CD4-positive, alpha-beta memory T cell (primary cell): ENCODE results near the gene CAMK4. TPM values are rescaled to one million over a fixed set of nuclear protein-coding genes. Genes with fewer than 3 reads are reported as not detected.

Experiments used
- CTCF ChIA-PET: fragments of 350-600 bp; sonication (Branson Sonifier 250); formaldehyde crosslinking; loops from one replicate; lab custom pipeline; 2021; ENCODE audit warnings: inconsistent platforms; ENCODE audit not compliant: partially characterized antibody; lab: Charles Lee
- POLR2A ChIA-PET: fragments of 350-600 bp; sonication (Branson Sonifier 250); formaldehyde crosslinking; loops from one replicate; lab custom pipeline; 2021; ENCODE audit not compliant: partially characterized antibody; lab: Charles Lee
- DNase-seq, 5 donors: peaks; one replicate each; pipeline versions ENCODE4 v3.0.0 to v3.0.0-alpha.2; 2020 to 2022; ENCODE audit warnings: mixed read lengths in 1 of 5
- H3K27ac ChIP-seq: one replicate; pipeline ENCODE4 v1.7.0; 2013; ENCODE audit warnings: low read depth, low read length
- H3K27me3 ChIP-seq: 2 replicates; pipeline ENCODE4 v1.7.0; 2013; ENCODE audit warnings: mild to moderate bottlenecking, low read length, moderate library complexity; ENCODE audit not compliant: insufficient read depth
- H3K36me3 ChIP-seq: 2 replicates; pipeline ENCODE4 v1.7.0; 2013; ENCODE audit warnings: mild to moderate bottlenecking, low read length, moderate library complexity; ENCODE audit not compliant: insufficient read depth
- H3K4me1 ChIP-seq: 2 replicates; pipeline ENCODE4 v1.7.0; 2013; ENCODE audit warnings: mild to moderate bottlenecking, low read length, moderate library complexity; ENCODE audit not compliant: insufficient read depth
- H3K4me3 ChIP-seq, 2 donors: one replicate each; pipeline ENCODE4 v1.7.0; 2013; ENCODE audit warnings: low read length in 2 of 2, mild to moderate bottlenecking in 1 of 2
- H3K9me3 ChIP-seq, 2 donors: one replicate each; pipeline ENCODE4 v1.7.0; 2013; ENCODE audit warnings: low read length in 2 of 2, control low read depth in 1 of 2; ENCODE audit not compliant: control insufficient read depth in 1 of 2
- H3K27ac Mint-ChIP-seq, 7 donors: one replicate each; pipeline ENCODE4 v1.8.0; 2020 to 2021; ENCODE audit warnings: mixed read lengths in 7 of 7, mild to moderate bottlenecking in 6 of 7, inconsistent platforms in 3 of 7, moderate library complexity in 3 of 7
- H3K27me3 Mint-ChIP-seq, 2 donors: one replicate each; pipeline ENCODE4 v1.8.0; 2020 to 2021; ENCODE audit warnings: mixed read lengths in 2 of 2
- H3K36me3 Mint-ChIP-seq, 2 donors: one replicate each; pipeline ENCODE4 v1.8.0; 2020 to 2021; ENCODE audit warnings: mixed read lengths in 2 of 2, inconsistent platforms in 1 of 2, mild to moderate bottlenecking in 1 of 2
- H3K4me1 Mint-ChIP-seq, 4 donors: one replicate each; pipeline ENCODE4 v1.8.0; 2020 to 2021; ENCODE audit warnings: mixed read lengths in 4 of 4, mild to moderate bottlenecking in 1 of 4
- H3K4me3 Mint-ChIP-seq, 8 donors: one replicate each; pipeline ENCODE4 v1.8.0; 2020 to 2021; ENCODE audit warnings: mixed read lengths in 8 of 8, mild to moderate bottlenecking in 7 of 8, moderate library complexity in 6 of 8, inconsistent platforms in 3 of 8
- H3K9me3 Mint-ChIP-seq, 8 donors: one replicate each; pipeline ENCODE4 v1.8.0; 2020 to 2021; ENCODE audit warnings: mixed read lengths in 8 of 8, mild to moderate bottlenecking in 5 of 8, inconsistent platforms in 3 of 8, moderate library complexity in 1 of 8
- intact Hi-C: fragments of 100-400 bp; cut with micrococcal nuclease; formaldehyde crosslinking; loops from one replicate; pipeline ENCODE4 v1.15.1; 2023
- polyA plus RNA-seq, 2 donors: library from polyadenylated mRNA; unstranded; fragments of 300-500 nt; fragmentation: Illumina TruSeq; gene quantifications; one replicate each; pipeline ENCODE4 v1.2.3, GENCODE V29; 2021
- total RNA-seq, 2 experiments: library from RNA; stranded (reverse); gene quantifications; one replicate each; pipeline ENCODE4 v1.2.3, GENCODE V29; 2021

Gene CAMK4
- total and polyA plus RNA-seq, 4 experiments from 2014 or later, result 84.3 to 257 (median 165) TPM

DNA sequence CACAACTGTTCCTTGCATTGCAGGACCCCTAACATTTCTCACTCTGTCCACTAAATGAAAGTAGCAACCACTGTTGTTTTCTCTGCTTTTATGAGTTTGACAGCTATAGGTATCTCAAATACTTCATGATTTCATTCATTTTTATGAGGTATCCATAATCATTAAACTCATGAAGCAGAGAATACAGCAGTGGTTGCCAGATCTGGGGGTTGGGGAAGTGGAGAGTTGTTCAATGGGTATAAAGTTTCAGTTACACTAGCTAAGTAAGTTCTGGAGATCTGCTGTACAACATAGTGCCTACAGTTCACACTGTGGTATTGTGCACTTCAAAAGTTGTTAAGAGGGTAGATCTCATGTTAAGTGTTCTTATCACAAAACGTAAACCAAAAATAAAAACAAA is 23.4 kb upstream of the CAMK4 start:
- H3K4me3 Mint-ChIP-seq, result no peak overlapping the region
- peaks cover 5 to 11% (median 6%) of the 10 kb centered on the region in 4 donors for H3K4me1 Mint-ChIP-seq
- H3K27ac Mint-ChIP-seq, result no peak overlapping the region
- Histone ChIP-seq H3K4me3 (no peak overlapping the region), H3K27ac (no peak overlapping the region), H3K27me3 (no peaks in the 10 kb centered on the region), H3K36me3 (no peaks in the 10 kb centered on the region), H3K9me3 (no peaks in the 10 kb centered on the region), H3K4me1 (no peaks in the 10 kb centered on the region)
- ChIA-PET CTCF (no interaction called here), POLR2A (interaction anchor here (1.1 to 1.4 kb wide), 2 partner anchors 23 to 24 kb away, joined by 3 to 5 read pairs; no protein-coding TSS in a partner anchor)
- intact Hi-C loops, result no loop called here
- no peak for DNase-seq
- no peaks in the 10 kb centered on the region for H3K36me3 Mint-ChIP-seq
- no peaks in the 10 kb centered on the region for H3K9me3 Mint-ChIP-seq
- peaks cover 0 to 6% of the 10 kb centered on the region in 2 donors for H3K27me3 Mint-ChIP-seq

GRCh38 chr5:111201705-111202104 is 22.5 kb upstream of the CAMK4 start:
- no peaks in the 10 kb centered on the region for H3K9me3 ChIP-seq
- H3K36me3 ChIP-seq, result no peaks in the 10 kb centered on the region
- Mint-ChIP-seq H3K9me3 (no peaks in the 10 kb centered on the region), H3K4me3 (peak overlapping the region in 2 of 8 donors; percentile 16 to 17), H3K36me3 (no peaks in the 10 kb centered on the region), H3K4me1 (peaks cover 5 to 11% (median 7%) of the 10 kb centered on the region in 4 donors), H3K27me3 (peaks cover 0 to 3% of the 10 kb centered on the region in 2 donors), H3K27ac (peak overlapping the region in 1 of 7 donors; percentile 39)
- intact Hi-C loops, result no loop called here
- ChIA-PET POLR2A (interaction anchor here (1.1 to 1.4 kb wide), 2 partner anchors 22 to 23 kb away, joined by 3 to 5 read pairs; no protein-coding TSS in a partner anchor), CTCF (interaction anchor here (1.1 kb wide), 1 partner anchor 13 kb away, joined by 3 read pairs; no protein-coding TSS in a partner anchor)
- no peak for DNase-seq
- no peak overlapping the region for H3K4me3 ChIP-seq
- H3K4me1 ChIP-seq, result no peaks in the 10 kb centered on the region
- no peaks in the 10 kb centered on the region for H3K27me3 ChIP-seq
- no peak overlapping the region for H3K27ac ChIP-seq

- peaks cover 18% of the 10 kb centered on the region for H3K4me1 ChIP-seq
- H3K4me3 ChIP-seq, result no peak overlapping the region
- no peaks in the 10 kb centered on the region for H3K27me3 ChIP-seq
- no peak for DNase-seq
- ChIA-PET POLR2A (interaction anchor here (1.3 to 4.1 kb wide), 2 partner anchors 12 to 27 kb away, joined by 3 to 31 read pairs; partner anchors contain the start of gene CAMK4), CTCF (interaction anchor here (0.9 to 3.1 kb wide), 4 partner anchors 10 to 68 kb away, joined by 3 to 14 read pairs (median 5); partner anchors contain the start of gene CAMK4)
- H3K27ac ChIP-seq, result no peak overlapping the region
- Mint-ChIP-seq H3K4me1 (peaks cover 5 to 15% (median 5%) of the 10 kb centered on the region in 4 donors), H3K27me3 (no peaks in the 10 kb centered on the region), H3K9me3 (peaks cover 0 to 5% (median 2%) of the 10 kb centered on the region in 8 donors), H3K4me3 (peak overlapping the region in 7 of 8 donors; percentile 17 to 59 (median 35)), H3K27ac (no peak overlapping the region), H3K36me3 (no peaks in the 10 kb centered on the region)
- intact Hi-C loops, result no loop called here
- H3K36me3 ChIP-seq, result no peaks in the 10 kb centered on the region
- no peaks in the 10 kb centered on the region for H3K9me3 ChIP-seq
These were observed 12.8 kb upstream of the CAMK4 start for GRCh38 chr5:111211341-111211740.

GRCh38 chr5:111214052-111214742 is 10.0 kb upstream of the CAMK4 start:
- no peak for DNase-seq
- Histone ChIP-seq H3K27ac (no peak overlapping the region), H3K9me3 (no peaks in the 10 kb centered on the region), H3K36me3 (no peaks in the 10 kb centered on the region), H3K27me3 (no peaks in the 10 kb centered on the region), H3K4me3 (no peak overlapping the region), H3K4me1 (peaks cover 18% of the 10 kb centered on the region)
- Mint-ChIP-seq H3K4me1 (peaks cover 5 to 15% (median 5%) of the 10 kb centered on the region in 4 donors), H3K27ac (no peak overlapping the region), H3K9me3 (peaks cover 0 to 5% (median 2%) of the 10 kb centered on the region in 8 donors), H3K36me3 (no peaks in the 10 kb centered on the region), H3K4me3 (peak overlapping the region in 1 of 8 donors; percentile 40), H3K27me3 (no peaks in the 10 kb centered on the region)
- intact Hi-C loops, result no loop called here
- CTCF ChIA-PET, result no interaction called here
- POLR2A ChIA-PET, result no interaction called here

DNA sequence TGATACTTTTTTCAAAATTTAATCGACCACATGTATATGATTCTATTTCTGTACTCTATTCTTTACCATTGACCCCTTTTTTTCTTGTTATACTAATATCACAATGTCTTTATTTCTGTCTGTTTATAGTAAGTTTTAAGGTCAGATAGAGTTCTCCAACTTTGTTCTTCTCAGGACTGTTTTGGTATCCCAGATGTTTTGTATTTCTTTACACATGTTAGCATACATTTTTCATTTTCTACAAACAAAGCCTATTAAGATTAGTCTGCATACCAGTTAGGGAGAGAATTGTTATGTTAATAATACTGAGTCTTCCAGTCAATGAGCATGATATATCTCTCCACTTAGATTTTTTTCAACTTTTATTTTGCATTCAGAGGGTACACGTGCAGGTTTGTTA is 8.2 kb upstream of the CAMK4 start:
- Histone ChIP-seq H3K36me3 (no peaks in the 10 kb centered on the region), H3K4me1 (peaks cover 18% of the 10 kb centered on the region), H3K9me3 (no peaks in the 10 kb centered on the region), H3K27ac (no peak overlapping the region), H3K27me3 (no peaks in the 10 kb centered on the region), H3K4me3 (no peak overlapping the region)
- no peak for DNase-seq
- Mint-ChIP-seq H3K4me3 (no peak overlapping the region), H3K27ac (no peak overlapping the region), H3K4me1 (peaks cover 0 to 15% (median 5%) of the 10 kb centered on the region in 4 donors), H3K27me3 (no peaks in the 10 kb centered on the region), H3K9me3 (peaks cover 0 to 5% (median 2%) of the 10 kb centered on the region in 8 donors), H3K36me3 (no peaks in the 10 kb centered on the region)
- CTCF ChIA-PET, result interaction anchor here (1.1 kb wide), 1 partner anchor 8 kb away, joined by 4 read pairs; the partner anchor contains the start of gene CAMK4
- POLR2A ChIA-PET, result no interaction called here
- intact Hi-C loops, result no loop called here

DNA sequence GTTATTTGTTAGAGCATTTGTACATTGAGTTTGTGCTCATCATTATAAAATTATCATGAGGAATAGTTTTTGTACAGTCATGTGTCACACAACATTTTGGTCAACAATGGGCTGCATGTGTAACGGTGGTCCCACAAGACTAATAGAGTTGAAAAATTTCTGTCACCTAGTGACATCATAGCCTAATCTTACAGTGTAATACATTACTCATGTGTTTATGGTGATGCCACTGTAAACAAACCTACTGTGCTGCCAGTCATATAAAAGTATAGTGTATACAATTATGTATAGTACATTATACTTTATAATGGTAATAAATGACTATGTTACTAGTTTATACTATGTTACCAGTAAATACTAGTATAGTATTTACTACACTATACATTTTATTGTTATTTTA is 3.0 kb upstream of the CAMK4 start:
- Mint-ChIP-seq H3K4me3 (no peak overlapping the region), H3K27me3 (no peaks in the 10 kb centered on the region), H3K9me3 (peaks cover 0 to 4% (median 0%) of the 10 kb centered on the region in 8 donors), H3K4me1 (peaks cover 4 to 23% (median 8%) of the 10 kb centered on the region in 4 donors), H3K36me3 (peaks cover 0 to 20% of the 10 kb centered on the region in 2 donors), H3K27ac (no peak overlapping the region)
- no peak for DNase-seq
- ChIA-PET POLR2A (interaction anchor here (0.9 to 11.2 kb wide), 2 partner anchors 9 to 15 kb away, joined by 3 to 206 read pairs; no protein-coding TSS in a partner anchor), CTCF (interaction anchor here (0.8 to 9.4 kb wide), 7 partner anchors 9 to 63 kb away, joined by 3 to 127 read pairs (median 3); no protein-coding TSS in a partner anchor)
- Histone ChIP-seq H3K36me3 (no peaks in the 10 kb centered on the region), H3K27me3 (no peaks in the 10 kb centered on the region), H3K9me3 (no peaks in the 10 kb centered on the region), H3K27ac (no peak overlapping the region), H3K4me1 (peaks cover 10% of the 10 kb centered on the region), H3K4me3 (no peak overlapping the region)
- intact Hi-C loops, result loop anchor here (5.0 to 10.0 kb wide), 2 partner anchors 36 to 1536 kb away; partner anchors contain the start of gene MAN2A1
